ENCODE measurements around the gene MAN2A2. TPM values are rescaled to one million over a fixed set of nuclear protein-coding genes. Genes with fewer than 3 reads are reported as not detected.

Gene MAN2A2
- total RNA-seq, 4 donors from 2014 or later = 51.3 to 91.9 (median 62.2) TPM

DNA sequence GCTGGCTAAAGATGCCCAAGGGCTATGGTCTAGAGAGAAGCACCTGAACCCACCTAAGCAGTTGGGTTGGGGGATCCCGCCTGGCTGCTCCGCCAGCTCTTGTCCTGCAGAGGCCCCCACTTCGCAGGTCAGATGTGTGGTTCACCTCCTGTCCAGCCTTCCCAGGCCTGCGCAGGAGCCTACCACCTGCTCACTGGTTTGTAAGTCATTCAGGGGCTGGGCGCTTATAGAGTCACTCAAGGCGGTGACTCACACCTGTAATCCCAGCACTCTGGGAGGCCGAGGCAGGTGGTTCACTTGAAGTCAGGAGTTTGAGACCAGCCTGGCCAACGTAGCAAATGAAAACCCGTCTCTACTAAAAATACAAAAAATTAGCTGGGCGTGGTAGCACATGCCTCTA lies 38.6 kb upstream of the MAN2A2 start:
- DNase-seq (ENCODE audit: low spot score in 2 of 2) = no peak
- no peaks in the 10 kb centered on the region for H3K27me3 ChIP-seq
- peaks cover 48% of the 10 kb centered on the region for H3K4me1 ChIP-seq
- no peaks in the 10 kb centered on the region for H3K36me3 ChIP-seq
- TF ChIP-seq CTCF (IDR thresholded peaks at IDR 0.05) (no peak), EP300 (IDR thresholded peaks at IDR 0.05) (no peak), POLR2A (IDR thresholded peaks at IDR 0.05) (no peak), POLR2AphosphoS5 (IDR thresholded peaks at IDR 0.05) (no peak)
- H3K9me3 ChIP-seq = no peaks in the 10 kb centered on the region
- no peak overlapping the region for H3K4me3 ChIP-seq
- 83% methylated on average over 10 of the region's 10 CpGs for WGBS
- H3K27ac ChIP-seq = no peak overlapping the region

DNA sequence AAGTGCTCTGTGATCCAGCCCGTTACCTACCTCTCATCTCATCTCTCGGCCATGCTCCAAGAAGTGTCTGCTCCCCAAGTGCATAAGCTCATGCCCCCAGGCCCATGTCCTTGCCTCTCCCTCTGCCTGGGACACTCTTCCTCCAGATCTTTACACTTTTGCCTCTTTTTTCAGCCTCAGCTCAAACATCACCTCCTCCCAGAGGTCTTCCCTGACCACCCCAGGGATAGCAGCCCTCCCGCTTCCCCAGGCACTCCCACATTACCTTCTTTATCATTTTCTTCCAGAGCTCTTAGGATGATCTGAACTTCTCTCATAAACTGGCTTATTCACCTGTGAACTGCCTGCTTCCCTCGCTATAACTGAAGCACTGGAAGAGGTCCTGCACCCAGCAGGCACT lies 37.4 kb upstream of the MAN2A2 start:
- 84% methylated on average over 4 of the region's 4 CpGs for WGBS

DNA sequence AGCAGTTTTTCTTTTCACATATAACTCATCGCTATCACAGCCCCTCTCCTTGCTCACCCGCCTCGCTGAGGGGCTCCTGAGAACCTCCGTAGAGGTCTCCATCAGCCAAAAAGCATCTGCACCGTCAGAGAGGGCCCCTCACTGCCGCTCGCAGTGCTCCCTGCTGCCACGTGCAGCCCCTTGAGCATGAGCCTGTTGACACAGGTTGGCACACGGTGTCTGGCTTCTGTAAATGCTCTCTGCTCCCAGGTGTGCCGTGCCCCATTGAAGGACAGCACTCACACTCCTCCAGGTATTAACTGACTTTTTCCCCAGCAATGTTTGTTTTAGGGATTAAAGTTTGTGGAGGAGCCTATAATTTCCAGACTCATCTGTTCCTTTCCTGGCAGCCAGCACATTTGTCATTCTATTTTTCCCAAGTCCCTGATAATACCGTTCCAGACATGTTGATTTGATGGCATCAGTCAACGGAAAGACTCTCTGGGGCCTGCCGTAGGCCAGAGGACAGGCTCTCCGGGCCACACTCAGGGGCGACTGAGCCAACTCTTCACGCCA lies 36.9 kb upstream of the MAN2A2 start:
- H3K27ac ChIP-seq = no peak overlapping the region
- H3K4me1 ChIP-seq = peaks cover 59% of the 10 kb centered on the region
- DNase-seq (ENCODE audit: low spot score in 2 of 2) = no peak
- no peak for TF ChIP-seq POLR2AphosphoS5 (IDR thresholded peaks at IDR 0.05)
- no peak for TF ChIP-seq CTCF (IDR thresholded peaks at IDR 0.05)
- TF ChIP-seq POLR2A (IDR thresholded peaks at IDR 0.05) = no peak
- TF ChIP-seq EP300 (IDR thresholded peaks at IDR 0.05) = no peak
- no peaks in the 10 kb centered on the region for H3K9me3 ChIP-seq
- 64% methylated on average over 16 of the region's 16 CpGs for WGBS
- no peak overlapping the region for H3K4me3 ChIP-seq
- no peaks in the 10 kb centered on the region for H3K36me3 ChIP-seq
- H3K27me3 ChIP-seq = no peaks in the 10 kb centered on the region

More for the DNA sequence above, 37.4 kb upstream of the MAN2A2 start:
- no peaks in the 10 kb centered on the region for H3K9me3 ChIP-seq
- no peaks in the 10 kb centered on the region for H3K36me3 ChIP-seq
- H3K4me3 ChIP-seq = no peak overlapping the region
- no peak for DNase-seq (ENCODE audit: low spot score in 2 of 2)
- H3K27me3 ChIP-seq = no peaks in the 10 kb centered on the region
- no peak overlapping the region for H3K27ac ChIP-seq
- no peak for TF ChIP-seq EP300 (IDR thresholded peaks at IDR 0.05)
- TF ChIP-seq POLR2A (IDR thresholded peaks at IDR 0.05) = no peak
- no peak for TF ChIP-seq POLR2AphosphoS5 (IDR thresholded peaks at IDR 0.05)
- TF ChIP-seq CTCF (IDR thresholded peaks at IDR 0.05) = no peak
- H3K4me1 ChIP-seq = peaks cover 55% of the 10 kb centered on the region

GRCh38 chr15:90866800-90867199 lies 36.3 kb upstream of the MAN2A2 start:
- WGBS = 72% methylated on average over 3 of the region's 3 CpGs
- no peak for DNase-seq (ENCODE audit: low spot score in 2 of 2)
- H3K27ac ChIP-seq = no peak overlapping the region
- H3K4me3 ChIP-seq = no peak overlapping the region
- TF ChIP-seq POLR2AphosphoS5 (IDR thresholded peaks at IDR 0.05) (no peak), POLR2A (IDR thresholded peaks at IDR 0.05) (no peak), CTCF (IDR thresholded peaks at IDR 0.05) (no peak), EP300 (IDR thresholded peaks at IDR 0.05) (no peak)
- no peaks in the 10 kb centered on the region for H3K36me3 ChIP-seq
- H3K4me1 ChIP-seq = peaks cover 59% of the 10 kb centered on the region
- no peaks in the 10 kb centered on the region for H3K27me3 ChIP-seq
- H3K9me3 ChIP-seq = no peaks in the 10 kb centered on the region

DNA sequence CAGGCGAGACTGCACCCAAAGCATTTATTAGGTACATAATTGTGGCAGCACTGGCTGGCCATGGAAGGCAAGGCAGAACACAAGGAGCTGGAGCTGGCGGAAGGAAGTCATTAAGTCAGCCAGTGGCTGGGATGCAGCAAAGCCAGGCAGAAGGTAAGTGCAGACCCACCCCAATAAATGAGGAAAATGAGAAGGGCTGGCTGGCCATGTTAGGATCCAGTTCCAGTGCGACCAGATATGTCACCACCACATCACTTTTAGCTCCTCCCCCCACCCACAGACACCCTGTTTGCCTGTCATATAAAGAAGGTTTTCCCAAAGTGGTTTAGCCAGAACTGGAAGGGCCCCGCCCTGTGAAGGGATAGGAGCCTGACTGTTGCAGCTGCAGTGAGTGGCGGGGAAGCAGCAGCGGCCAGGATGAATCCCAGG lies 34.8 kb upstream of the MAN2A2 start, which contains the start of gene FURIN:
Gene FURIN, plus strand, starts transcription at position 328 of the 429 bp plus-strand sequence. CDS start 7,153 bp downstream, outside the sequence.
- H3K4me1 ChIP-seq = peaks cover 64% of the 10 kb centered on the region
- 43% methylated on average over 6 of the region's 6 CpGs for WGBS
- H3K4me3 ChIP-seq = peak within 1 kb of the TSS; percentile 81

More for the DNA sequence above, 34.8 kb upstream of the MAN2A2 start, which contains the start of gene FURIN:
- Histone ChIP-seq H3K27me3 (no peaks in the 10 kb centered on the region), H3K9me3 (no peaks in the 10 kb centered on the region), H3K36me3 (no peaks in the 10 kb centered on the region), H3K27ac (peak within 1 kb of the TSS; percentile 97)
- TF ChIP-seq POLR2AphosphoS5 (IDR thresholded peaks at IDR 0.05) (peak in 1 of 3 donors; percentile 33), EP300 (IDR thresholded peaks at IDR 0.05) (no peak), POLR2A (IDR thresholded peaks at IDR 0.05) (no peak), CTCF (IDR thresholded peaks at IDR 0.05) (no peak)
- DNase-seq (ENCODE audit: low spot score in 2 of 2) = no peak
